ENCODE measurements around the gene HS1BP3.

The HS1BP3 gene

DNA sequence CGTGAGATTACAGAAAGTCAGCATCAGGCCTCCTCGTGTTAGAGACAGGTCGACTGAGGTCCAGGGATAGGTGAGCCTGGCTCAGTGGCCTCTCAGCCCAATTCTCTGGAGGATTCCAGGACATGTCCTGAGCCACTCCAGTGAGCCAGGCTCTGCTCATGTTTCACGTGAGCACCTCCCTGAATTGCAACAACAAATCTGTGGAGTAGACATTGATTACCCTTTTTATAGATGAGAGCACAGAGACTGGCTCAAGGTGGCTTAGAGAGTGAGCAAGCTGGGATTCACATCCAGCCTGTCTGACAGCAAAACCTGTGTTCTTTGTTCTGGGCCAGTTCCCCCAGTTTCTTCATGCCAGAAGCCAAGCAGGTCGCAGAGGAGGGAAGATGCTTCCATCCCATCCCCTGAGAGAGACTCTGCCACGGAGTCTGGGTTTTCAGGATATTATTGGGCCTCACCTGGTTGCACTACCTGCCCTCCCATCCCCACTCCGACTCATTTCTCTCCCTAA, 46.4 kb downstream of the HS1BP3 start:
- no peak for DNase-seq

DNA sequence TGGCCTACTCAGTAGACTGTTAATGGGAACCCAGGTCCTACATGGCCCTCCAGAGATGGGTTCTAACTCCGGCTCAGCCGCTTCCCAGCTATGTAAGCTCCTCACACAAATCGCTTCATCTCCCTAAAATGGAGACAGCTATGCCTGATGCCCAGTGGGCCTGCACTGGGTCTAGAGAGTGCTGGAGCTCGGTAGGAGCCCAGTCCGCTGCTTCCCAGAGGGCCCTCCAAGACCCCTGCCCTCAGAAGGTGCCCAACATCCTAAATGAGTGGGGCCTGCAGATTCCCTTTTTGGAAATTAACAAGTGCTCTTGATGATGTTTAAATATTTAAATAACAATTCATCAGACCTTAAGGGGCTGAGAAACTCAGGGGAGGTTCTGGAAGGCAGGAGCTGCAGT, 47.1 kb downstream of the HS1BP3 start:
- no peak for DNase-seq

DNA sequence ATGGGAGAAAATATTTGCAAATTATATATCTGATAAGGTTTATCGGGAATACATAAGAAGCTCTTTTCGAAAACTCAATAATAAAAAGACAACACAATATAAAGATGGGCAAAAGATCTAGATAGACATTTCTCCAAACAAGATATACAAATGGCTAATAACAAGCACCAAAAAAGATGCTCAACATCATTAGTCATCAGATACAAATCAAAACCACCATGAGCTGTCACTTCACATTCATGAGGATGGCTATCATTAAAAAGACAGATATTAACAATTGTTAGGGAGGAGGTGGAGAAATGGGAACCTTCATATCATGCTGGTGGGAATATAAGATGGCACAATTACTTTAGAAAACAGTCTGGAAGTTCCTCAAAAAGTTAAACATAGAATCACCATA, 48.1 kb downstream of the HS1BP3 start:
- DNase-seq = no peak

DNA sequence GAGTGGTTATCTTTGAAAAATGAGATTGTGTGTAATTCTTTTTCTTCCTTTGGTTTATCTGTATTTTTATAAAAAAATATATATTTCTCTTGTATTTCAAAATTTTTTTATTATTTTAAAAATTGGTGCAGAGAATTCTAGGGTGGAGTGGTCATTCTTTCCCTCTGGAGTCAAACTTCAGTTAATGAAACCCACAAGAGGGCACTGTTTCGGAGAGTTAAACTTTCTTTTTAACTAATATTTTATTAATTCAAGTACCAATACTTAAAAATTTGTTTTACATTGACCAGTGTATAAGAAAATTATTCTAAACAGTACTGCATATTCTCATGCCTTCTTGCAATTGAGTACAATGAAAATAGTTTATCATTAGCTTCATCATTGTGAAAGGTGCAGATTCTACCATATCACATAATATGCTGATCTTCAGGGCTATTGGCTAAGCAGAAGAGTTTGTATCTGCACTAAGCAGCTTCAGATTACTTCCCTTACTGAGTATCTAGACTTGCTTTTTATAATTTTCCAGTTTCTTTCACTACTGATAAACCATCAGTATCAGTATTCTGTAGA, 50.1 kb downstream of the HS1BP3 start:
- DNase-seq = no peak

GRCh38 chr2:20599861-20600461, 50.9 kb downstream of the HS1BP3 start:
- peak in 49 of 56 donors; percentile 25 to 84 (median 65) for DNase-seq

DNA sequence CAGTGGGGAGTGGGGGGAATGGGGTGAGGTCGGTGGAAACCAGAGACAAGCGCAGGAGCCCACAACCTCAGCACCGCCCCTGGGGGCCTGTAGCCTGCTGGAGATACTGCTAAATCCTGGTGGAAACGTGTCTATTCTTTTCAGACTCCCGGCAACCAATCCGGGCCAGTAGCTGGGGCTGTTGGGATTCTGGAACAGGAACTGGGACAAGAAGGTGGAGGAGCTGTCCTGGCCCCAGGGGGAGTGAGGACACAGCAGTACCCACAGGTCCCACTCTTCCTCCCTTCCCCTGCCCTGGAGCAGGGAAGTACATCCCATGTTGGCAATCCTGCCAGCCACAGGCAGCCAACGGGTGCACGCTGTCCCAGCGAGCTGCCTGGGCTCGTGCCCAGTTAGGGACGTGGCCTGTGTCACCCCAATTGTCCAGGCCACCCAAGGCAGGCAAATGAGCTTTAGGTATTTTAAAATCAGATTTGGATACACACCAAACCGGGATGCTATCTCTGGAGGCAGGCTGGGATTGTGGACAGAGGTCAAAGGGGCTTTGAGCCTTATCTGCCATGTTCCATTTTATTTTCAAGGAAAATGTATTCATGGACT, 51.8 kb downstream of the HS1BP3 start:
- peak in 46 of 56 donors; percentile 23 to 79 (median 57) for DNase-seq

GRCh38 chr2:20597860-20598183, 53.1 kb downstream of the HS1BP3 start:
- DNase-seq = no peak

- no peak for DNase-seq
These were observed 53.7 kb downstream of the HS1BP3 start for GRCh38 chr2:20596973-20597859.

DNA sequence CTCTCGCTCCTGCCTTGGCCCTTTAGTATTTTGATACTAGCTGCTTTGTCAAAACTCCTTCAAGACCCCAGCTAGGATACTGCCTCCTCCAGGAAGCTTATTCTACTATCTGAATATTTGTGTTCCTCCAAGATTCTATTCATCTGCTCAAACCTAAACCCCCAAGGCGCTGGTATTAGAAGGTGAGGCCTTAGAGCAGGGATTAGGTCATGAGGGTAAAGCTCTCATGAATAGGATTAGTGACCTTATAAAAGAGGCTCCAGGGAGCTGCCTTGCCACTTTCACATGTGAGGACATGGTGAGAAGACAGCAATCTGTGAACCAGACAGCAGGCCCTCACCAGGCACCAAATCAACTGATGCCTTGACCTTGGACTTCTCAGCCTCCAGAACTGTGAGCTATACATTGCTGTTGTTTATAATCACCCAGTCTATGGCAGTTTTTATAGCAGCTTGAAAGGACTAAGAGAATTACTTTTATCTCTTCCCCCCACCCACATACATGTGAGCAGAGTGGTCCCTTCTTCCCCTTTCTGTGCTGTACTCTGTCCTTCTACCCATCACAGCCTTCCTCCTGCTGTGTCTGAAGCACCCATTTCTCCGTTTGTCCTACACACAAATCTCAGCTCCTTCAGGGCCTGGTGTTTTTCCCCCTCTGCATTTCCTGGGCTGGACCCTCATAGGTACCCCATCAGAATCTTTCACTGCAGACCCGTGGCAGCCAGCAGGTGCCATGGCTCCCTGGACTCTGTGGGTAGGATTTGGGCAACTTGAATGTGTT, 54.5 kb downstream of the HS1BP3 start:
- no peak for DNase-seq

- DNase-seq = no peak
These were observed 55.3 kb downstream of the HS1BP3 start for GRCh38 chr2:20595439-20596192.

DNA sequence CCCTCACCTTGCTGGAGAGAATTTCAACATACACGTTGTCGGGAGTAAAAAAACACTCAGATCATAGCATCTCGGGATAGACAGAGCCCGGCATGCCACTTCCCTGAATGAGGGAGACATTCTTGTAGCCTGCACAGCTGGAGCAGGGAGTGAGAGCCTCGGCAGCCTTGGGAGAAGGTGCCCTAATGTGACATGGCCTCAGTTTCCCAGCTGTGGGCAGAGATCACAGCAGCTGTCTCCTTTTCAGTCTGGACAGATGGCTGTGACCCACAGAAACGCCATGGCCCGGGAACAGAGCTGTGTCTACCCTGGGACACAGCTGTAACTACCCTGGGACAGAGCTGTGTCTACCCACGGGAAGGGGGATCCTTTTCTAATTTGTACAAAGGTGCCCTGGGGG, 55.9 kb downstream of the HS1BP3 start:
- no peak for DNase-seq

- DNase-seq = no peak
These were observed 56.7 kb downstream of the HS1BP3 start for GRCh38 chr2:20594048-20594750.

DNA sequence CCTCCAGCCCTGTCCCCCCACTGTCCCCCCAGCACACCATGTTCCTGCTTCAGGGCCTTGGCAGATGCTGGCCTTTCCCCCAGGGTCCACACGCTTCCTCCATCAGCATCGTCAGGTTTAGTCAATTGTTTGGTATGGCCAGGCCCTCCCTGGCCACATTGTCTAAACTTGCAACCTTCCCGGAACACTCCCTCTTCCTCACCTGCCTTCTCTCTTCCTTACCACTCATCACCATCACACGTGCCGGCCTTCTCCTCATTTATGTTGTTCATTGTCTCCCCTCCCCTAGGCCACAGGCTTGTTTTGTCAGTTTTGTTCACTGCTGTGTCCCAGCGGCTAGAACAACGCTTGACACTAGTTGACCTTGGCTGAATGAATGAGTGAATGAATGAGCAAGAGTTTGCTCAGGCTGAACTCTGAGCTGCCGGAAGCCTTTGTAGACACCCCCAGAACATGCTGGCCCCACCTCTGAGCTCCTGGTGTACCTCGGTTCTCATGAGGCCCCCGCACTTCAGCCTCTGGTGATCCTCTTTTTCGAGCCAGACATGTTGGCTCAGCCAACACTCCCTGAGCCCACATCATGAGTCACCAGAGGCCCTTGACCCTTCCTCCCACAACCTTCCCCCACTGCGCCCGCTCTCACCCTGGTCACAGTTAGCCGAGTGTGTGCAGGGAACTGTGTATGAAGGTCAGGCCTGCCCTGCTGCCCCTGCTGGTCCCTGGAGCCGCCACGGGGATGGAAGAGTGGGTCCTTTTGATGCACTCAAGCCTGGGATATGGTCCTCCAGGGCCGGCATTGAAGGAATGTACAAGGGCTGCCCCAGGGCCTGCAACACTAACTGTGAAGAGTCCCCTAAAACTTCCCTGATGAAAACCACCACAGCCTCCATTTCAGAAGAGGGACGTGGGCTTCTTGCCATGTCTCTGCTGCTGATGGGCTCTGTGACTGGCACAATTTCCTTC, 57.5 kb downstream of the HS1BP3 start:
- DNase-seq = no peak

DNA sequence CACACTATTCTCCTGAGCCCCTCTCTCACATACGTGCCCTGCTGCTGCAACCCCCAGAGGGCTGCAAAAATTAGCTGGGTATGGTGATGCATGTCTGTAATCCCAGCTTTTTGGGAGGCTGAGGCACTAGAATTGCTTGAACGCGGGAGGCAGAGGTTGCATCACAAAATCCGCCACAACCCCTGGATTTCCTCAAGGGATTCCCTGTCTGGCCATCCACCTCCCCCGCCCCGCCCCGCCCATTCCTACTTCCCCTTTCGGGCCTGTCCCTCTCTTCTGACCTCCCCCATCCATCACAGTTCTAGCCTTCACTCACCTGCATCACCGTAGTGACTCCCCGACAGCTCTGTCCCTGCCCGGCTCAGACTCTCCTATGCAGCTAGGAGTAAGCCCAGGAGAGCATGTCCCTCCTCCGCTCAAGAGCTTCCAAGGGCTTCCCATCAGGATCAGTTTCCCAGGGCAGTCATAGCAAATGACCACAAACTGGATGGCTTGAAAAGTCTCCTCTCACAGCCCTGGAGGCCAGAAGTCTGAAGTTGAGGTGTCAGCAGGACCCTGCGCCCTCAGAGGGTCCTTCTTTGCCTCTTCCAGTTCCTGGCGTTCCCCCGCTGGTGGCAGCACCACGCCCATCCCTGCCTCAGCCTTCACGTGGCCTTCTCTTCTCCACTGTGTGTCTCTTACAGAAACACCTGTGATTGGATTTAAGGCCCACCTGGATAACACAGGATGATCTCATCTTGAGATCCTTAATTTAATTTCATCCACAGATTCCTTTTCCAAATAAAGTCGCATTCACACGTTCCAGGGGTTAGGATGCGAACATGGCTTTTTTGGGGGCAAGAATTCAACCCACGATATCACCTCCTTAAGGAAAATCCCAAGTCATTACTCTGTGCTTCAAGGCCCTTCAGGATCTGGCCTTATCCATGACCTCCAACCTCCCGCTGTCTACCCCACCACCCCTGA, 58.5 kb downstream of the HS1BP3 start:
- no peak for DNase-seq

DNA sequence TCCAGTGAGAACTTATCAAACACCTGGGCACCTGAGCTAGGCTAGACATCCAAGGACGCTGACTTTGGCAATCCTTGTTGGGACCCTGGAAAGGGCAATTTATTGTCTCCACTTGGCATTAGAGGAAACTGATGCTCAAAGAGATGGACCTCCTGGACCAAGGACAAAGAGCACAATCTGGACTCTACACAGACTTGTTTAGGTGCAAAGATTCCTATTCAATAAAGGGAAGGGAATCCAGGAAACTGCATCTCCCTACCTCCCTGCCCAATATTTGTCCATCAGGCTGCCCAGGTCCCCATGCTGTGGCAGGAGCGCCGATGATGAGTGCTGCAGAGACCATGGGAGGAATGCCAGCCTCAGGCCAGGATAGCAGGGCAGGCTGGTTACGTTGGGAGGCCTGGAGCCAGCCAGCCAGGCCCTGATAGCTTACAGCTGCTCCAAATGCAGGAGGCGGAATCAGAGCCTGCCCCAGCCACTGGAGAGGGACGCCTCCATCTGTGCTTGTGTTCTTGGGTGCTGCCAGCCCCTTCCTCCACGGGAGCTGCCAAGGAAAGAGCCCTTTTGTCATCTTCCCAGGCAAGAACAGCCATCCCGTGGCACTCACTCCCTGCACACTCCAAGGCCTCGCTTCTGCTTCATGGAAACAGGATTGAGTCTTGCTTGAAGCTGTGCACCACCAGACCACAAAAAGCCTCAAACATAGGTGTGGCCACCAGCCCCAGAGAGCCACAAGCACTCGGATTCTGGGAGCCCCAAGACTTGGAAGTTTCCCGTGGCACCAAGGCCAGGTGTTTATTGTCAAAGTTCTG, 60.0 kb downstream of the HS1BP3 start:
- DNase-seq = peak in 1 of 56 donors; percentile 22

DNA sequence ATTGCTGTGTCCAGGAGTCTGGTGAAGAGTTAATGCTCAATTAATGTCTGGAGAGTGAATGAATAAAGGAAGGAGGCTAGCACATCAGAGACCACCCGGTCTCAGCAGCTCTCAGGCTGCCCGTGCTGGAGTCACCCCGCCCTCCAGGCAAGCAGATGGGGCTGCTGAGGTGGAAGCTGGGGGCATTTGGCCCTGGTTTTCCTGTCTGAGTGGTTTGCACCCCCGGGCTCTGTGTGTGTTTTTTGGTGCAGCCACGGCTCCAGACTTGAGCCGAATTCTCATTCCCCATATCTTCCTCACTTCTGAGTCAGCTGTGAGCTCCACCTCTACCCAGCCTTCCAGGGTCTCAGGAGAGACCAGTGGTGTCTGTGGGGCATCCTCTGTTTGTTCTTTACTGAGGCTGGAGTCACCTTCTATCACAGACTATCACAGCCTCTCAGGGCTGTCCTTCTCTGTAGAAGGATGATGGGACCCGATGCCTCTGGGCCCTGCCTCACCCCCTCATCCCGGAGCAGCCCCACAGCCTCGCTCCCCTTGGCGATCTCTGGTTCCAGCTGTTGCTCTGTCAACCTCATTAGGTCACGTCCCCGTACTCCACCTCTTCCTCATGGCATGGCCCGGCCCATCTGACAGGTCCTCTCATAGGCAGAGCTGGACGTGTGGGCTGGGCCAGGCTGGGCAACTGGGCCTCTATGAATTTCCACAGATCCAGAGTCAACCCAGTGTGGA, 60.8 kb downstream of the HS1BP3 start:
- no peak for DNase-seq

All from nucleus accumbens (tissue), 56 donors.